ENCODE results near the gene DAGLB.

GRCh38 chr7:6461946-6462550 lies 14.3 kb upstream of the DAGLB start:
- no peak for TF ChIP-seq CTCF (IDR thresholded peaks at IDR 0.05)
- TF ChIP-seq POLR2A (IDR thresholded peaks at IDR 0.05), result no peak

Measured in prostate gland (tissue), 2 donors.